ENCODE data around the gene BMAL1.

DNA sequence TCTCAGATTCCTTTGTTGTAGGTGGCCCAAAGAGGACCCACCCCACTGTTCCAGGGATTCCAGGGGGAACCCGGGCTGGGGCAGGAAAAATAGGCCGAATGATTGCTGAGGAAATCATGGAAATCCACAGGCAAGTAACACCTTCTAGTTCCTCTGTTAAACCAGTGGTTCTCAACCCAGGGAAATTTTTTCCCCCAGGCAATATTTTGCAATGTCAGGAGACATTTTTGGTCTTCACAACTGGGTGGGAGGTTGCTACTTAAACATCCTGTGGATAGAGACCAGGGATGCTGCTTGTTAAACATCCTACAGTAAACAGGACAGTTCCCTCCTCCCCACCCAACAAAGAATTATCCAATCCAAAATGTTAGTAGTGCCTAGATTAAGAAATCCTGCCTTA is 100.7 kb downstream of the BMAL1 start:
- TF ChIP-seq, protein P1, sequence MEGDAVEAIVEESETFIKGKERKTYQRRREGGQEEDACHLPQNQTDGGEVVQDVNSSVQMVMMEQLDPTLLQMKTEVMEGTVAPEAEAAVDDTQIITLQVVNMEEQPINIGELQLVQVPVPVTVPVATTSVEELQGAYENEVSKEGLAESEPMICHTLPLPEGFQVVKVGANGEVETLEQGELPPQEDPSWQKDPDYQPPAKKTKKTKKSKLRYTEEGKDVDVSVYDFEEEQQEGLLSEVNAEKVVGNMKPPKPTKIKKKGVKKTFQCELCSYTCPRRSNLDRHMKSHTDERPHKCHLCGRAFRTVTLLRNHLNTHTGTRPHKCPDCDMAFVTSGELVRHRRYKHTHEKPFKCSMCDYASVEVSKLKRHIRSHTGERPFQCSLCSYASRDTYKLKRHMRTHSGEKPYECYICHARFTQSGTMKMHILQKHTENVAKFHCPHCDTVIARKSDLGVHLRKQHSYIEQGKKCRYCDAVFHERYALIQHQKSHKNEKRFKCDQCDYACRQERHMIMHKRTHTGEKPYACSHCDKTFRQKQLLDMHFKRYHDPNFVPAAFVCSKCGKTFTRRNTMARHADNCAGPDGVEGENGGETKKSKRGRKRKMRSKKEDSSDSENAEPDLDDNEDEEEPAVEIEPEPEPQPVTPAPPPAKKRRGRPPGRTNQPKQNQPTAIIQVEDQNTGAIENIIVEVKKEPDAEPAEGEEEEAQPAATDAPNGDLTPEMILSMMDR (IDR thresholded peaks at IDR 0.05 in 4 of 5, conservative IDR thresholded peaks at IDR 0.05 in 1 of 5), result no peak
- no peak for TF ChIP-seq POLR2A (IDR thresholded peaks at IDR 0.05)

Data from gastrocnemius medialis (tissue), 4 donors.